ENCODE data around the gene CLDN20.
A peak's percentile ranks its signal among the peaks of the same experiment; 100 is the strongest.
"Not testable (repeated sequence)": the region's sequence is repeated elsewhere in the genome, so short reads cannot be mapped to it uniquely, and the experiment has no call there.

Gene CLDN20

DNA sequence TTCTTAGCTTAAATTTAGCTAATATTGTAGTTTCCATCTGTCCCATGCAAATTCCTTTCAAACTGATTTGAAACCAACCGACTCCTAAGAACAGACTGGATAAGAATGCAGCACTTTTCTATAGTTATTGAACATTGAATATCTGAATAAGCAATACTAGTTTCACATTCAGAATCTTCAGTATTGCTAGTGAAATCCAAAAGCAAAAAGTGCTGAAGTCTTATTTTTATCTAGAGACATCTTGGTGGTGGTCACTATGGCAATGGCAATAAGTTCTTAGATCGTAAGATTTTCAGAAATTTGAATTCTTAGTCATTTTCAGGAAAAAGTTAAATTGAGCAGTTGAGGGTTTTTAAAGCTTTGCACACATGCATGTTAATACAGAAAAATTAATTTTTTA is 47.8 kb downstream of the CLDN20 start:
- DNase-seq (ENCODE audit: low read depth): no peak

DNA sequence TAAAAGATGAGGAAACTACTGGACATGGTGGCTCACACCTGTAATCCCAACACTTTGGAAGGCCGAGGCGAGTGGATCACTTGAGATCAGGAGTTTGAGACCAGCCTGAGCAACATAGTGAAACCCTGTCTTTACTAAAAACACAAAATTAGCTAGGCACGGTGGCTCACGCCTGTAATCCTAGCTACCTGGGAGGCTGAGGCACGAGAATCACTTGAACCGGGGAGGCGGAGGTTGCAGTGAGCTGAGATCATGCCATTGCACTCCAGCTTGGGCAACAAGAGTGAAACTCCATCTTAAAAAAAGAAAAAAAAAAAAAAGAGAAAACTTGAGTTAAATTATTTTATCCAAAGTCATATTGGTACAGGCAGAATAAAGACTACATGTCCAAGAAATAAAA is 49.1 kb downstream of the CLDN20 start:
- DNase-seq (ENCODE audit: low read depth): not testable (repeated sequence)

GRCh38 chr6:155313602-155314091 is 49.8 kb downstream of the CLDN20 start:
- DNase-seq (ENCODE audit: low read depth): no peak

GRCh38 chr6:155314092-155314772 is 50.4 kb downstream of the CLDN20 start, which contains the start of gene TFB1M:
Gene TFB1M, minus strand, starts transcription at chr6:155314484. Its CDS starts 56 bp downstream, at chr6:155314428.
- DNase-seq (ENCODE audit: low read depth): peak; percentile 94

DNA sequence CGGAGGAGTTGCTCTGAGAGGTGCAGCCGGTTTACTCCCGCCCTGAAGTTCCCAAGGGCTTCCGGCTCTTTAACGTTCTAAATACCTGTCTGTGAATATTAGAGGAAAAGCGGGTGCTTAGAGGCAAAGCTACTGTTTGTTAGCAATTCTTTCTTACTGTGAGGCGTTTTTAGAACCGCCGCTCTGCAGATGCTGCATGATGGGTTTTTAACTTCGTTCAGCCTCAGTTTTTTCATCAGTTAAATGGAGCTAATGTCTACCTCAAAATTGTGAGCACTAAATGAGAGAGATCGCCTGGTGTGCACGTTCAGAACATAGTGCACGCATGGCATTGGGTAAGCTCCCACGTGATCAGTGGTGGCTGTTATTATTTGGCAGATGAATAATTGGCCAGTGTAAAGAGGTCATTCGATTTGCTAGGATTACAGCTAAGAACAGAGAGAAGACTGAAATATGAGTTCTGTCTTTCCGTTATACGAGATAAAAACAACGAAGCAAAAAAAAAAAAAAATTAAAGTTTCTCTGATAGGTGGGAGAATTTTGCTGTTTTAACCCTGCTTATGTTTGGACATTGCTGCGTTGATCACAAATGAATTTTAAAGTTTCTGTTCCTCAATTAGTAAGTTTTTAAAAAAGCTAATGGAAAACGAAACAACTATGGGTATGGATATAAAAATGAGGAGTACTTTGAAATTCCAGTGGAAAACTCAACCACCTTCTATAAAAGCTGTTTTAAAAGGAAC is 51.1 kb downstream of the CLDN20 start:
- DNase-seq (ENCODE audit: low read depth): peak; percentile 7

GRCh38 chr6:155315516-155315871 is 51.7 kb downstream of the CLDN20 start:
- DNase-seq (ENCODE audit: low read depth): no peak

DNA sequence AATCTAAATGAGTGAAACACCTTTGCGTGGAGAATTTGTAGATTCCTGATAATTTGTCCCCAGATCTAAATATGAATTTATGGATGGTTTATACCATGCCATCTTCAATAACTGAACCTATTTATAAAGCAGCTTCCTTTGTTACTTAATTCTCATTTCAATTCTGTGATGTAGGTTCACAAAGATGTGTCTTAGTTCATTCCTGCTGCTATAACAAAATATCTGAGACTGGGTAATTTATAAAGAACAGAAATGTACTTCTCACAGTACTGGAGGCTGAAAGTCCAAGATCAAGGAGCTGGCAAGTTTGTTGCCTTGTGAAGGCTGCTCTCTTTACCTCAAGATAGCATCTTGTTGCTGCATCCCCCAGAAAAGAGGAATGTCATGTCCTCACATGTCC is 52.6 kb downstream of the CLDN20 start:
- DNase-seq (ENCODE audit: low read depth): no peak

DNA sequence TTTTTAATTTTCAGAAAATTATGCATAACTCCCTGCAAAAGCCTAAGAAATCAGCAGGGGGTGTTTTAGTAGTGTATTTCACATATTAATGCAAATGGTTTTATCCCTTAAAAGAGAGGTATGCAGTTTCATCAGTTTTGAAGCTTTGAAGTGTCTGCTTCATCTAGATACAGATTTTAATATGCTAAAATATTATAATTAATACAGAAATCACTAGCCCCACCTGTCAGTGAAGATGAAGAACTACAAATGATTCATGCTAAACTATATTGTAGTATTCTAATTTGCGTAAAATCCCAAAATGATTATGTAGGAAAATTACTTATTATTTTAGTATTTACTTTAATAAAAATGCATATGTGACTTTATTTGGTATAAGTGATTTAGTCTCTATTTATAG is 53.4 kb downstream of the CLDN20 start:
- DNase-seq (ENCODE audit: low read depth): no peak

GRCh38 chr6:155319902-155320301 is 56.1 kb downstream of the CLDN20 start:
- no peak for DNase-seq (ENCODE audit: low read depth)

DNA sequence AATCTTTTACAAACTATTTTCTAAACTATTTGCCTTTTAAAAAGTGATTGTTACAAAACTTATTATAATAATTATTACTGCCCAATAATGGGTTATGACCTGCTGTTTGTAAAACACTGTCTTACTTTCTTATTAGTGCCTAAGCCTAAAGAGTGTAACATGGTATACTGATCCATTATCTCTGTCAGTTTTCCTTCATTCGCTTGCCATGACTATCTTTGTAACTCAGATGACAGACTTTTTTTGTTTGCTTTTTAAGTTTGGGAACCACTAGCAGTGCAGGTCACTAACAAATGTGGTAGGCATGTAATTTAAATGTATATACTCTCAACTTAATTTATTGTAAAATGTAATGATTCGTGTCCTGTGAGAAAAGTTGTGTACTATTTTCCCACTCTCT is 60.4 kb downstream of the CLDN20 start:
- no peak for DNase-seq (ENCODE audit: low read depth)

DNA sequence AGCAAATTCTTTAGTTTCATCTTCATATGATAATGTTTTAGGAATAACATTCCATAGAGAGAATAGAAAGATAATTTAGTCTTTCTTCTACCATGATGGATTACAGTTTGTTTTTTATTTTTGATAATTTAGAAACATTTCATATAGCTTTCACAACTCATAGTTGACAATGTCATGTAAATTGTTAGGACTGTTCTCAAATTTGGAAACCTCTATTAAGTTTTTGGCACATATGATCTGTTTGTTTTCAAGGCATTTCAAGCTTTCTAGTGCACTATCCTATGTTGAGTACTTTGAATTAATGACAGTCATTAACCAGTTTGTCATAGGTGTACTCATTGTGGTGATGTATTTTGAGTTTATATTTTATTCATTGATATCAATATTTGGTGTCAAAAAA is 61.2 kb downstream of the CLDN20 start:
- DNase-seq (ENCODE audit: low read depth): no peak

DNA sequence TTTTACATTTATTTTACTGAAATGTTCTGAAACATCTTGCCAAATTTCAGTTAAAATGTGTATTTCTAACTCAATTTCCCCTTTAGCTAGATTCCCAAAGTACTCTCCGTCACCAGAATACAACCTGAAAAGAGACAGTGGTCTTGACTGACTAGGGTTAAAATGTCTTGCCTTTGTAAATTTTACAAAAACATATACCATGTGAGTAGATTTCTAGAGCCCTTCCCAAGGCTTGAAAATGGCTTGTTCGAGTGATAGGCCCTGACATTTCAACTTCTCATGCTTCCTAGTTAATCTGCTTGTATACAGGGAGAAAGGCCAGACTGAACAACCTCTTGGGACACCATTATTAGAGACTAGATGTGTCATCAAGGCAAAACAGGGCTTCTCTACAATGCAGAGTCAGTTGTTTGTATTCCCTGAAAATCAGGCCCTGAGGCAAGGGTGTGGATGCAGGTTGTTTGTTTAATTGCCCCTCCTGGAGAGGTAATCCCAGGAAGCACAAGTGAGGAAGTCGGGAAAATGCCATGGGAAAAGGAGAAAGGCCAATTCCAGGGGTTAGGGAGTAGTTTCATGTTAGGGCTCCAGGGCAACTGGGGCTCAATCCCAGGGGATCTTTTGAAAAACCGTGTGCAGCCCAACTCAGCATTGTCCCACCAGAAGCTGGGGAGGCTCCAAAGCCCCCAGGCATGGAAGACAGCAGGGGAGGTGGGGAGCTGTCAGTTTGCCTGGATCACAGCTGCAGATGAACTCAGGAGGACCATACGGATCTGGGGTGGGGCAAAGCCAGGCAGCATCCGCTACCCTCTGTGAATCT is 62.1 kb downstream of the CLDN20 start:
- DNase-seq (ENCODE audit: low read depth): no peak
